GM19099 (cell line): ENCODE measurements around the gene MGRN1.

ENCODE experiments used
- POLR2A ChIP-seq: IDR thresholded peaks from 3 replicates; pipeline ENCODE4 v1.6.1; 2011; ENCODE audit warnings: low read depth; ENCODE audit not compliant: insufficient read length; ENCODE audit errors: extremely low read depth

Gene MGRN1

DNA sequence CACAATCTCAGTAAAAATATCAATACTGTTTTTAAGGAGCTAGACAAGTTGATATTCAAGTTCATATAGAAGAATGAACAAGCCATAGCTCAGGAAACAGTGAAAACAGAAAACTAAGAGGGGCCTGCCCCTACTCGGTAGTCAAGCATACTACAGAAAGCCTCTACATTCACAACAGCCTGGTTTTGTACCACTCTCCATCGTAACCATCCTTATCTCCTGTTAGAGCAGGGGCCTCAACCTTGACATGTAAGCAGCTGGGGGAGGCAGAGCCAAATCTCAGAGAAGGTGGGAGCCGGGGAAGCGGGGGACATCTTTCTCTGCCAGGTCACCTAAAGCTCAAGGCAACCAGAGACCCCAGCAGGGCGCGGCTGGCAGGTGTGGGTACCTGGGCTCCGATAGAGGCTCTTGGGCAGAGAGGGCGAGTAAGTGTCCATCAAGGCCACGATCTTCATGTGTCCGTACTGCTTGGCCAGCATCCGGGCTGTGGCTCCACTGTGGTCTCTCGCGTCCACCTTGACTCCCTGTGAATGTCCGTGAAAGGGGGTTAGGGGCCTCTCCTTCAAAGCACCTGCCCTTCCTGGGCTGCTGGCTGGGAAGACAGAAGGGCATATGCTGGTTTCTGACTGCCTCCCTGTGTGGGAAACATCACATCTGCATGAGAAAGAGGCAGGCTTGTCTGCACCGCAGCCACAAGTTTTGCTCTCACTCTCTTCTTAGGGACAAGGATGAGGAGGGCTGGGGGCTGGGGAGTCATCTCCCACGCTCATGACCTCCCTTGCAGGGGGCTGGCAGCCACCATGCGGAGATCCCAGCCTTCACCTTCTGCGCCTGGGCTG lies 89.3 kb downstream of the MGRN1 start:
- no peak for TF ChIP-seq POLR2A

DNA sequence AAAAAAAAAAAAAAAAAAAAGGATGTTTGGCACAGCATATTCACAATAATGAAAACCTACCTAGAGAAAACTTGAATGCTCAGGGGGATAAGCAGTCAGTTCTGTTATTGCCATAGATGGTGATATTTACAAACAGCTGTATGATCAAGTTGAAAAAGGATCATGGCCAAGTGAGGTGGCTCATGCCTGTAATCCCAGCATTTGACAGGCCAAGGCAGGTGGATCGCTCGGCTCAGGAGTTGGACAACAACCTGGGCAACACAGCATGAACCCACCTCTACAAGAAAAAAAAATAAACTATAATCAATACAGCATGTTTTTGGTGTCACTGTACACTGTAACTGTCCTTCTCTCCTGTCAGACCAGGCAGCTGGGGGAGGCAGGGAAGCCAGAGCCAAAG lies 90.4 kb downstream of the MGRN1 start:
- TF ChIP-seq POLR2A, result no peak

DNA sequence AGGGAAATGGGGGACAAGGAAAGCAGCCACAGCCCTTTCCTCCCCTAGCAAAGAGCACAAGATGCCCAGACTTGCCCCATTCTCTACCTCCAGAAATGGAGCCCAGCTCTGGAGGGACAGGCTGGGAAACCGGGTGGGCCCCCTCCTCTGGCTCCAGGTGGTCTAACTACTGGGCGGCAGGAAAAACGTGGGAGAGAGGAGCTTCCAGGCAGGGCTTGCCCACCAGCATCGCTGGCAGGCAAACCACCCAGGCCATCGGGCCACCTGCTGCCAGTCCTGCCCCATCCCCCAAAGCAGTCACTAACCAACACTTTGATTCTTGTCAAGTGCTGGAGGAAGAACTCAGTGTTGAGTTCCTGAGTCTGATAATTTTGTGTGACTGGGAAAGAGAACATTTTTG lies 93.8 kb downstream of the MGRN1 start:
- TF ChIP-seq POLR2A, result no peak

DNA sequence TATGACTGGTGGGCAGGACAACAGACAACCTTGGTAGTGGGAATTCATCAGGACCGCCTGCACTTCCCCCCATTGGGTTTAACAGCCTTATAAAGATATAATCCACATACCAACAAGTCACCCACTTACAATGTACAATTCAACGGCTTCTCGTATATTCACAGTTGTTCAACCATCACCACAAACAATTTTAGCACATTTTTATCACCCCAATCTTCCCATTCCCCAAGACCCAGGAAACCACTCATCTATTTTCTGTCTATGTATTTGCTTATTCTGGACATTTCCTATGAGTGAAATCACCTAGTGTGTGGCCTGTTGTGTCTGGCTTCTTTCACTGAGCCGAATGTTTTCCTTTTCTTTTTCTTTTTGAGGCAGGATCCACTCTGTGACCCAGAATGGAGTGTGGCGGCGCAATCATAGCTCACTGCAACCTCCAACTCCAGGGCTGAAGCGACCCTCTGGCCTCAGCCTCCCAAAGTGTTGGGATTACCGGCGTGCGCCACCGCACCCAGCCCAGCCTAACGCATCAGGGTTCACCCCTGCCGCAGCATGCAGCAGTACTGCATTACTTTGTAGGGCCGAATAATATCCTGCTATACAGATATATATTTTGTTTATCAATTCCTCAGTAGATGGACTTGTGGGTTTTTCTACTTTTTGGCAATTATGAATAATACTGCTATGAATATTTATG lies 98.6 kb downstream of the MGRN1 start:
- TF ChIP-seq POLR2A, result no peak

DNA sequence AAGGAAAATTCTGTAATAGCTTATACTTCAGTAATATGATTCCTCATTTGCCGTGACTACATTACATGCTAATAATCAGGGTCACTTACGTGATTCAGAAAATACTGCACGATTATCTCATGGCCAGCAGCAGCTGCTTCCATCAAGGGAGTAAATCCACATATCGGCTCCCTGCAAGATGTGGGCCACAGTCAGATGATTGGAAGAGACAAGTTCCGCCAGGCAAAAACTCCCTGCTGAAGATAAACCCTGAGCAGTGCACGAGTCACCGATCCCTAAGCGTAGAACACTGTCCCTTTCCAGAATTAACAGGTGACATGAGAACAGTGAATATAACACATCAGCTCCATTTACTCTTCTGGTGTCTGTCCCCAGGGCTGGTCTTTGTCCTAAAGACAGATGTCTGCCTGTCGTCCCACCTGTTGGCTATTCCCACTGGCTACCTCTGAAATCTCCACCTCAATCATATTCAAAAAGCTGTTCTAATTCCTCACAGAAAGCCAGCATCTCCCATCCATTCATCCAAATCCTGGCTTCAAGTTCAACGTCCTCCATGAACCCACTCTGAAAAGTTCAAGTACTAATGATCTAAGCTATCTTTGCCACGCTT lies 100.1 kb downstream of the MGRN1 start:
- TF ChIP-seq POLR2A, result no peak

DNA sequence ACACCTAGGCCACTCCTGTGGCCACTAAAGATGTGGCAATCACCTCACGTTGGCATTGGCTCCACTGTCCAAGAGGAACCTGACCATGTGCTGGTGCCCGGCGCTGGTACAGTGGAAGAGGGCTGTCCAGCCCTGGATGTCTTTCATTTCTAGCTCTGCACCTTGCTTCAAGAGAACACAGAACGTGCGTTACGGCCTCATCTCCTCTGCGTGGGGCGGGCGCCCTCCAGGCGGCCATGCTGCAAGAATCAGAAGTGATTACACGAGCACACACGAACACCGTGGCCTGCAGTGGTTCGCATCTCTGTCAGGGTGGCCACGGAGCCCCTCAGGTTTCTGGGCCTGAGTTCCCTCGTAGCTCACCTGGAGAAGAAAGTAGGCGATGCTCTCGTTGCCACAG lies 102.0 kb downstream of the MGRN1 start:
- TF ChIP-seq POLR2A, result no peak

DNA sequence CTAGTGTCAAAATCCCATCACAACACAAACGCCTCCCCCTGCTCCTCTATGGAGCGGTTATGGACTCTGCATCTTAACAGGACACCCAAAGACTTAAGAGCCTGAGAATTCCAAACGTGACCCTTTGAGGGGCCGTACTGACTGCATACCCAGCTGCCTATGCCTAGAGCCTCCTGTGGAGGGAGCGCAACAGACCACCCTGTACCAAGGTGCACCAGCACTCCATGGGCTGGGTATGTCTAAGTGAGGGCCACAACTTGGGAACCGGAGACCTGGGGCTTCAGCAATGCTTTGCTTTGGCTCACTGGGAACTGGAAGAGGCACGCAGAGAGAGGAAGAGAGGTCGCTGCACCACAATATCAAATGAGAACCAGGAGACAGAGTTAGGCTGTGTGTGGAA lies 104.0 kb downstream of the MGRN1 start:
- no peak for TF ChIP-seq POLR2A

DNA sequence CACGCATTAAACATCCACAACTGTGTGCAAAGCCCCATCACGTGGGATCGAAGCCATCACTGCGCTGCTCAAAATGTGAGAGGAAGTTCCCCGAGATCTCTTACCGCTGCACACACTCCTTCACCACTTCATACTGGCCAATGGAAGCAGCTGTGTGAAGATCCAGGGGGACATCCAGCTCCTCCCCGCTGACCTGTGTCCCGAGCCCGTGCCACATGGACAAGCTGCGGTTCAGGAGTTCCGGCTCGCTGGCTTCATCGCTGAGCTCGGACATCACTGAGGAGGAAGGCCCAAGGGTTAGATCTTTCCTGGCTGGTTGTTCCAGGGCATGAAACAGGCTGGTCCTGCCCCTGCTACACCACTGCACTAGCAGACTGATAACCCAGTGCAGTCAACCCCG lies 105.2 kb downstream of the MGRN1 start:
- TF ChIP-seq POLR2A, result no peak

DNA sequence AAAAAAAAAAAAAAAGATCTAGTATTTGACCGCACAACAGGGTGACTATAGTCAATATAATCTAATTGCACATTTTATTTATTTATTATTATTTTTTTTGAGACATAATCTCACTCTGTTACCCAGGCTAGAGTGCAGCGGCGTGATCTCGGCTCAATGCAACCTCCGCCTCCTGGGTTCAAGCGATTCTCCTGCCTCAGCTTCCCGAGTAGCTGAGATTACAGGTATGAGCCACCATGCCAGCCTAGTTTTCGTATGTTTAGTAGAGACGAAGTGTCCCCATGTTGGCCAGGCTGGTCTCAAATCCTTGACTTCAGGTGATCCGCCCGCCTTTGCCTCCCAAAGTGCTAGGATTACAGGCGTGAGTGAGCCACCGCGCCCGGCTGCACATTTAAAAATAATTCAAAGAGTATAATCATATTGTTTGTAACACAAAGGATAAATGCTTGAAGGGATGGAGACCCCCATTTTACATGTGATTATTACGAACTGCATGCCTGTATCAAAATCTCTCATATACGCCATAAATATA lies 108.7 kb downstream of the MGRN1 start:
- TF ChIP-seq POLR2A, result no peak

DNA sequence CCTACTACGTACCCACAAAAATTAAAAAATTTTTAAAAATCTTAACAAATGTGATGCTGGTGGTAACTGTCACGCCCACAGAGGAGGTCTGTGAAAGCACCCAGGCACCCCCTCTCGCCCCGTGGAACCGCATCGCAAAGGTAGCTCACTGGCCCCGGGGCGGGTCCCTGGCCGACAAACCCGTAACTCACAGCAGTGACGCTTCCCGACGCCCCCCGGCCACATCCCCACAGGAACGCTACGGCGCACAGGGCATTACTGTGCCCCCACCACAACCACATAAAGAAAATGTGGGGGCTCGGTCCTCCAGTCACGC lies 109.1 kb downstream of the MGRN1 start:
- no peak for TF ChIP-seq POLR2A

DNA sequence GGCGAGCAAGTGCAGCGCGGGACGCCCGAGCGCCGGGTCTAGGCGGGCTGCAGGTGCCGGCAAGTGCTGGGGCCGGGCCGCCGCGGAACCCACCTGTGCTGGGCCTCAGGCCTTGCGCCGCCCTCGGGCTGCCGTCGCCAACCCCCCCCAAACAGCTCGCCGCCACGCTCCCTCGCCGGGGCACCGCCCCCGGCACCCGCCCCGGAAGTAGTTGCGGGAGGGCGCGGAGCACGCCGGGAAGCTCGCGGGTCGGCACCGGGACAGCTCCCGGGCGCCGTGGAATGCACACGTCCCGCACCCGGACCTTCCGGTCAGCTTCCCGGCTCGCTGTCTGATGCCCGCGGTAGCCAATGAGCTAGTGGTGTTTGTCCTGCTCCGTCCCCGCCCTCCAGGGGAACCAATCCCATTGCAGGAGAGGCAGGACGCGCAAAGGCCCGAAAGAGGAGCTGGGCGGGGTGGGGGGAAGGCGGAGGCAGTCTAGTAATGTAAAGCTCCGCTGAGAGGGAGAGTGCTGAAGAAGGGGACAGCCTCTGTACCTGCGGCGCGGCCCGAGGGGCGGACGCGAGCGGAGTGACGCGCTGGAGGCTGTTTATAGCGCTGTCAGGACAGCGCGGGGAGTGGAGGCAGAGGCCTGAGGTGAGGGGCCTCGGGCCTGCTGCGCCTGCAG lies 109.6 kb downstream of the MGRN1 start, which contains the start of the genes ANKS3 and DNAAF8:
Gene ANKS3 (minus strand): TSS at position 209 of the 667 bp plus-strand sequence. CDS start 4,122 bp downstream, outside the sequence.
Gene DNAAF8 (plus strand): TSS at position 475 of the 667 bp plus-strand sequence. CDS start 1,978 bp downstream, outside the sequence.
- TF ChIP-seq POLR2A, result peak; percentile 70

DNA sequence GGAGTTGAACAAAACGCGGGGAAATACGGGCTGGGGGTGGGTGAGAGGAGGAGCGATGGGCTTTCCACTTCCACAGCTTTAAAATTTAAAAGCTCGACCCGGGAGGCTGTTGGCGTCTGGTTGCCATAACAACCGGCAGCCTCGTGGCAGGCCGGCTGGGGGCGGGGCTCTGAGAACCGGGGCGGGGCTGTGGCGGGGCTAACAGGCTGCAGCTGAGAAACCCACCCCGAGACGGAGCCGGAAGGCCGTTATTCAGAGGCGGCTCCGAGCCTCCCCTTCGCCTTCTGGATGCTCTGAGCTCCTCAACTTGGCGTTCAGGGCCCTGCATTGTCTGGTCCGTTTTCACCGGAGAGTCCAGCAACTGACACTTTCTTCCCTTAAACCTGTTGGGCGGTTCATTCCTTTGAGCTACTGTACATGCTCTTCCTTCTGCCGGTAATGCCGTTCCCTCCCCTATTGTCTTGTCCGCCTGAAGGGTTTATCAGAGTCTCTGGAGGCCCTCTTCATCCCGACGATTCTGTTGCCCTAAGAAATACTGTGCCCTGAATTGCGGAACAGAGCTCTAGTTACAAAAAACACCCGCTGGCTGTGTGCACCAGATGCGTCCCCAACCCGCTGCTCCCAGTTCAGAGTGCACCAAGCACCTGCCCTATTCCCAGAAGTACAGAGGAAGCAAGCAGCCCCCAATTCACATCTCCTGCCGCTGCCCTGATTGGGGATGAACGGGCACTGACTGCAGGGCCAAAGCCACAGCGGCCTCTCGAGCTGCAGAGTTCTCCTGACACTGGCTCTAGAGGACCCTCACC lies 110.3 kb downstream of the MGRN1 start:
- TF ChIP-seq POLR2A, result peak; percentile 72

DNA sequence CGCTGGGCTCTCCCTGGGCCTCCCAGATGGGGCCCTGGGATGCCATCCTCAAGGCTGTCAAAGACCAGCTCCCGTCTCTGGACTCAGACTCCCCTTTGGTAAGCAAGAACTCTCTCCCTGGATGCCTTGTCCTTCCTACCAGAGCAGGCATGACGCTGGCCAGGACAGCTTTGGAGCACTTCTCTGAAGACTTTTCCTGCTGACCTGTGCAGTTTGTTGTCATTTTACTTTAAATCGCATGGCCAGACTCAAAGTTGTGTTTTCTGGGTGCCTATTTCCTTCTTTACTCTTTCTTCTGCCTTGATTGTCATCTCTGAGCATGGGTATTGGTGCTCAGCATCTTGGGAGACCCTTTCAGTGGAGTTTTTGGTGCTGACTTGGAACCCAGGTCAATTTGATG lies 111.9 kb downstream of the MGRN1 start:
- TF ChIP-seq POLR2A, result no peak

DNA sequence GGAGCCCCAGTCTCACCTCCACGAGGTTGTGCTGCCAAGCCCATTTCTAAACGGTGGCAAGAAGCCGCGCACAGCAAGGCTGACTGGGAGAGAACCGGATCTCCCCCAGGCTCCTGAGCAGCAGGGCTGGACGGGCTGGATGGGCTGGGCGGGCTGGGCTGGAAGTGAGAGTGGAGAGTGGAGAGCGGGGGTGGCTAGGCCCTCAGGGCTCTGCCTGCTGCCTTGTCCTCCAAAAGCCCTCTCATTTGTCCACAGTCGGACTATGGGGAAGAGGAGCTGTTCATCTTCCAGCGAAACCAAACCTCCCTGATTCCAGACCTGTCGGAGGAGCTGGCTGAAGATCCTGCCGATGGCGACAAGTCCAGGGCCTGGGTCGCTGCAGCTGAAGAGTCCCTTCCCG lies 112.9 kb downstream of the MGRN1 start:
- no peak for TF ChIP-seq POLR2A
